ENCODE data around the gene GGA3.

DNA sequence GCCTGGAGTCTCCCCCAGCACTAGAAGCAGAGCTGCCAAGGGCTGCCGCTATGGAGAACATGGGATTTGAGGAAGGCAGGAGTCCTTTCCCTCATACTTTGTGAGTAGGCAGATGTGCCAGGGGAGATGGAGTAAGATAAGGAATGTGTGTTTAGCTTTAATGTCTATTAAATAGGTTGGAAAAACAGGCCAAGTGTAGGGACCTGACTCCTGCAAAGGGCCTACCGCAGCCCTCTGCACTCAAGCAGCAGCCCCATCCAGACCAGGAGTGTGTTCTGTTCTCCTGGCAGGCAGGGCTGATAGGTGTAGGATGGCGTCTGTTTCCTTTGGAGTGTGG lies 11.4 kb upstream of the GGA3 start:
- TF ChIP-seq, protein P1, sequence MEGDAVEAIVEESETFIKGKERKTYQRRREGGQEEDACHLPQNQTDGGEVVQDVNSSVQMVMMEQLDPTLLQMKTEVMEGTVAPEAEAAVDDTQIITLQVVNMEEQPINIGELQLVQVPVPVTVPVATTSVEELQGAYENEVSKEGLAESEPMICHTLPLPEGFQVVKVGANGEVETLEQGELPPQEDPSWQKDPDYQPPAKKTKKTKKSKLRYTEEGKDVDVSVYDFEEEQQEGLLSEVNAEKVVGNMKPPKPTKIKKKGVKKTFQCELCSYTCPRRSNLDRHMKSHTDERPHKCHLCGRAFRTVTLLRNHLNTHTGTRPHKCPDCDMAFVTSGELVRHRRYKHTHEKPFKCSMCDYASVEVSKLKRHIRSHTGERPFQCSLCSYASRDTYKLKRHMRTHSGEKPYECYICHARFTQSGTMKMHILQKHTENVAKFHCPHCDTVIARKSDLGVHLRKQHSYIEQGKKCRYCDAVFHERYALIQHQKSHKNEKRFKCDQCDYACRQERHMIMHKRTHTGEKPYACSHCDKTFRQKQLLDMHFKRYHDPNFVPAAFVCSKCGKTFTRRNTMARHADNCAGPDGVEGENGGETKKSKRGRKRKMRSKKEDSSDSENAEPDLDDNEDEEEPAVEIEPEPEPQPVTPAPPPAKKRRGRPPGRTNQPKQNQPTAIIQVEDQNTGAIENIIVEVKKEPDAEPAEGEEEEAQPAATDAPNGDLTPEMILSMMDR (IDR thresholded peaks at IDR 0.05) = no peak
- TF ChIP-seq POLR2A (IDR thresholded peaks at IDR 0.05) = no peak

Measured in heart left ventricle (tissue), 13 donors.